Lower lobe of right lung (tissue), 2 donors: ENCODE results near the gene TMOD3. TPM values are rescaled to one million over a fixed set of nuclear protein-coding genes. Genes with fewer than 3 reads are reported as not detected.
A peak's percentile ranks its signal among the peaks of the same experiment; 100 is the strongest.

ENCODE experiments used
- ATAC-seq, 2 donors: fragments of 200-7000 bp; cut with Tn5 transposase; one replicate each; pipeline ENCODE4 v1.9.1; 2020 to 2022; ENCODE audit warnings: mild to moderate bottlenecking in 2 of 2, moderate library complexity in 2 of 2
- DNase-seq: peaks from one replicate; pipeline ENCODE4 v3.0.0-alpha.2; 2020
- H3K27ac ChIP-seq: fragments of 200-600 bp; one replicate; pipeline ENCODE4 v1.8.0; 2022
- H3K27me3 ChIP-seq: fragments of 200-600 bp; one replicate; pipeline ENCODE4 v1.8.0; 2022; ENCODE audit warnings: low read depth
- H3K36me3 ChIP-seq: fragments of 200-600 bp; one replicate; pipeline ENCODE4 v1.8.0; 2022; ENCODE audit warnings: mild to moderate bottlenecking
- H3K4me1 ChIP-seq: fragments of 200-600 bp; one replicate; pipeline ENCODE4 v1.8.0; 2022
- H3K4me3 ChIP-seq: fragments of 200-600 bp; one replicate; pipeline ENCODE4 v1.8.0; 2022; ENCODE audit warnings: mild to moderate bottlenecking
- H3K9me3 ChIP-seq: fragments of 200-600 bp; one replicate; pipeline ENCODE4 v1.8.0; 2022
- intact Hi-C: fragments of 100-400 bp; cut with DNase I; formaldehyde crosslinking; loops from one replicate; pipeline ENCODE4 v1.11.0; 2022
- total RNA-seq: library from RNA; stranded (reverse); fragmentation: NEBNext Ultra II Directional; extraction: Animal tissue kit (Norgen Biotek cat#: 25700); gene quantifications from one replicate; pipeline ENCODE4 v1.2.1, GENCODE V29; 2021
- TF ChIP-seq, protein P1 (sequence below): fragments of 200-600 bp; IDR thresholded peaks from one replicate; pipeline ENCODE4 v1.8.0; 2022; ENCODE audit warnings: antibody characterized with exemption, mild to moderate bottlenecking
- donor health status: DM: no; HTN: yes; CAD: no; lungs with severe emphysema.

The TMOD3 gene
- total RNA-seq, 1 donor from 2014 or later = 73.7 TPM

DNA sequence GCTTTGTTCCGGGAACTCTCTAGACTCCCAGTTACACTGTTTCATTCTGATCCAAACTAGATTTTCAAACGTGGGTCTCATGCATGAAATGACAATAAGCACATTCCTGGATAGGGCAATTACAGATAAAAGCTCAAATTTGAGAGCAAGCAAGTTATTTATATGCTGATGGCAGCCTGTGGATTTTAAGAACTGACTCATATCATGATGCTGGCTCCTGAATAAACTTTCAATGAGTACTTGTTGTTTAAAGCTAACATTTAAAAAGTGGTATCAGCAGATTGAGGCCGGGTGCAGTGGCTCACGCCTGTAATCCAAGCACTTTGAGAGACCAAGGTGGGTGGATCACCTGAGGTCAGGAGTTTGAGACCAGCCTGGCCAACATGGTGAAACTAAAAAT, 75.5 kb downstream of the TMOD3 start:
- intact Hi-C loops = no loop called here
- Histone ChIP-seq H3K27me3 (no peaks in the 10 kb centered on the region), H3K27ac (no peak overlapping the region), H3K9me3 (no peaks in the 10 kb centered on the region), H3K4me3 (no peak overlapping the region), H3K4me1 (peaks cover 4% of the 10 kb centered on the region), H3K36me3 (peaks cover 76% of the 10 kb centered on the region)
- TF ChIP-seq, protein P1, sequence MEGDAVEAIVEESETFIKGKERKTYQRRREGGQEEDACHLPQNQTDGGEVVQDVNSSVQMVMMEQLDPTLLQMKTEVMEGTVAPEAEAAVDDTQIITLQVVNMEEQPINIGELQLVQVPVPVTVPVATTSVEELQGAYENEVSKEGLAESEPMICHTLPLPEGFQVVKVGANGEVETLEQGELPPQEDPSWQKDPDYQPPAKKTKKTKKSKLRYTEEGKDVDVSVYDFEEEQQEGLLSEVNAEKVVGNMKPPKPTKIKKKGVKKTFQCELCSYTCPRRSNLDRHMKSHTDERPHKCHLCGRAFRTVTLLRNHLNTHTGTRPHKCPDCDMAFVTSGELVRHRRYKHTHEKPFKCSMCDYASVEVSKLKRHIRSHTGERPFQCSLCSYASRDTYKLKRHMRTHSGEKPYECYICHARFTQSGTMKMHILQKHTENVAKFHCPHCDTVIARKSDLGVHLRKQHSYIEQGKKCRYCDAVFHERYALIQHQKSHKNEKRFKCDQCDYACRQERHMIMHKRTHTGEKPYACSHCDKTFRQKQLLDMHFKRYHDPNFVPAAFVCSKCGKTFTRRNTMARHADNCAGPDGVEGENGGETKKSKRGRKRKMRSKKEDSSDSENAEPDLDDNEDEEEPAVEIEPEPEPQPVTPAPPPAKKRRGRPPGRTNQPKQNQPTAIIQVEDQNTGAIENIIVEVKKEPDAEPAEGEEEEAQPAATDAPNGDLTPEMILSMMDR = no peak
- DNase-seq (no peak), ATAC-seq (peak; percentile 8 to 75)

GRCh38 chr15:51907136-51907862, 77.8 kb downstream of the TMOD3 start:
- ATAC-seq (peak; percentile 89 to 95), DNase-seq (no peak)
- TF ChIP-seq, protein P1 = no peak

DNA sequence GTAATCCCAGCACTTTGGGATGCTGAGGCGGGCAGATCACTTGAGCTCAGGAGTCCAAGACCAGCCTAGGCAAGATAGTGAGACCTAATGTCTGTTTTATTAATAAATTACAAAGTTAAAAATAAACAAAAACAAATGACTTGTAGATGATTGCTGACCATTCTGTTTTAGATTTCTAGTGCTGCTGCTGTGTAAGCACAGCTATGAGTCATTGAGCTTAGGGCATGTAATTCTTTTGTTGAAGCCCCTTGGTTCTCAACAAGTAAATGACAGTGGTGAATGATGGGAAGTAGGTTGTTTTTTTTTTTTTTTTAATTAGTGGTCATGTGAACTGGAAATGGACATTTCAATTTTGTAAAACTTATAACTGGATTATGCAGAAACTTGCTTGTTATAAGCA, 78.9 kb downstream of the TMOD3 start:
- peaks cover 70% of the 10 kb centered on the region for H3K36me3 ChIP-seq
- no peak overlapping the region for H3K4me3 ChIP-seq
- ATAC-seq (no peak), DNase-seq (no peak)
- H3K9me3 ChIP-seq = no peaks in the 10 kb centered on the region
- H3K27ac ChIP-seq = peak overlapping the region; percentile 8
- H3K4me1 ChIP-seq = peaks cover 4% of the 10 kb centered on the region
- intact Hi-C loops = no loop called here
- TF ChIP-seq, protein P1 = no peak
- no peaks in the 10 kb centered on the region for H3K27me3 ChIP-seq

More at GRCh38 chr15:51907136-51907862, 77.8 kb downstream of the TMOD3 start:
- peaks cover 78% of the 10 kb centered on the region for H3K36me3 ChIP-seq
- no peaks in the 10 kb centered on the region for H3K9me3 ChIP-seq
- H3K27me3 ChIP-seq = no peaks in the 10 kb centered on the region
- no peak overlapping the region for H3K27ac ChIP-seq
- H3K4me1 ChIP-seq = peaks cover 4% of the 10 kb centered on the region
- no peak overlapping the region for H3K4me3 ChIP-seq
- intact Hi-C loops = no loop called here

- H3K9me3 ChIP-seq = no peaks in the 10 kb centered on the region
- H3K4me3 ChIP-seq = no peak overlapping the region
- H3K27me3 ChIP-seq = no peaks in the 10 kb centered on the region
- H3K36me3 ChIP-seq = peaks cover 63% of the 10 kb centered on the region
- H3K4me1 ChIP-seq = peaks cover 4% of the 10 kb centered on the region
- no peak overlapping the region for H3K27ac ChIP-seq
- ATAC-seq (no peak), DNase-seq (no peak)
- TF ChIP-seq, protein P1 = no peak
- intact Hi-C loops = no loop called here
Observed at GRCh38 chr15:51909584-51909983, 80.1 kb downstream of the TMOD3 start.

GRCh38 chr15:51912528-51912927, 83.1 kb downstream of the TMOD3 start:
- no peaks in the 10 kb centered on the region for H3K4me1 ChIP-seq
- peaks cover 78% of the 10 kb centered on the region for H3K36me3 ChIP-seq
- H3K27ac ChIP-seq = no peak overlapping the region
- no peak for ATAC-seq
- no peaks in the 10 kb centered on the region for H3K27me3 ChIP-seq
- H3K9me3 ChIP-seq = no peaks in the 10 kb centered on the region
- DNase-seq = no peak
- intact Hi-C loops = no loop called here
- no peak overlapping the region for H3K4me3 ChIP-seq
- TF ChIP-seq, protein P1 = no peak
